Heart left ventricle (tissue), 13 donors: ENCODE results near the gene ANXA2.

Source experiments
- CTCF ChIP-seq, 12 donors: fragments of 200-600 bp; sonication (generic) in 4 of 12; IDR thresholded peaks; one replicate each; pipeline versions ENCODE4 v1.5.0 to v1.8.0; 2018 to 2022; ENCODE audit warnings: antibody characterized with exemption in 12 of 12, mild to moderate bottlenecking in 5 of 12
- POLR2A ChIP-seq, 2 donors: fragments of 450-650 bp; IDR thresholded peaks; one replicate each; pipeline ENCODE4 v1.6.1; 2017; ENCODE audit warnings: antibody characterized with exemption in 2 of 2, mild to moderate bottlenecking in 2 of 2, moderate library complexity in 2 of 2
- donor health status: ischemic (EF 13 %, LVEDD 7.1; RV severe dilation, severe dysfunction).
- donor health status: DM: no; HTN: yes; CAD: no.
- donor health status: DM: no; HTN: no; CAD: no.
- donor health status: ischemic (EF 25% LVEDD 6.9; RV normal size, moderate dysfunction).
- donor health status: ischemic (EF 25% LVEDD 5.7; RV mildly dilated, moderate dysfunction).
- donor health status: ischemic (EF 35%, LVEDD 5.7; RV mildly dilated, moderate dysfunction).
- donor health status: nonischemic (EF 11% LVEDD 7.7; RV severe dilation, severe dysfunction).
- donor health status: DM: yes; HTN: yes; CAD: no.
- donor health status: PGD.
- donor health status: ischemic (EF 29% LVEDD 5.4; RV normal size, mild dysfunction).
- donor health status: nonischemic (EF 23%, LVEDD 6.1; RV moderate dilation, normal function).

- TF ChIP-seq CTCF (IDR thresholded peaks at IDR 0.05) (no peak), POLR2A (IDR thresholded peaks at IDR 0.05) (no peak)
These were observed 50.2 kb downstream of the ANXA2 start for GRCh38 chr15:60347480-60348049.
